ENCODE measurements around the gene UBE2I.

- TF ChIP-seq CEBPB (IDR thresholded peaks at IDR 0.05; ENCODE audit: low read depth) (no peak), REST (IDR thresholded peaks at IDR 0.05; ENCODE audit: low read depth) (no peak), POLR2A (IDR thresholded peaks at IDR 0.05; ENCODE audit: borderline replicate concordance, extremely low read depth, insufficient read depth, insufficient read length) (no peak), ELF1 (IDR thresholded peaks at IDR 0.05; ENCODE audit: borderline replicate concordance, low read depth) (no peak), CTCF (IDR thresholded peaks at IDR 0.05 in 2 of 3, conservative IDR thresholded peaks at IDR 0.05 in 1 of 3; ENCODE audit: borderline replicate concordance in 1 of 3, insufficient read depth in 1 of 3, low read depth in 2 of 3, low read length in 2 of 3) (no peak), YY1 (IDR thresholded peaks at IDR 0.05; ENCODE audit: extremely low read depth, insufficient replicate concordance, low read depth, low read length) (no peak), EZH2phosphoT487 (IDR thresholded peaks at IDR 0.05; ENCODE audit: borderline replicate concordance) (no peak), ZFX (IDR thresholded peaks at IDR 0.05) (no peak)
These were observed 66.4 kb downstream of the UBE2I start for GRCh38 chr16:1375741-1376410.

Measured in HCT116 (cell line).